Gastrocnemius medialis (tissue), 4 donors: ENCODE data around the gene RACK1. TPM values are rescaled to one million over a fixed set of nuclear protein-coding genes. Genes with fewer than 3 reads are reported as not detected.
A peak's percentile ranks its signal among the peaks of the same experiment; 100 is the strongest.

Experiments used
- ATAC-seq, 2 donors: fragments of 150-250 bp; one replicate each; pipeline ENCODE4 v1.9.1; 2016
- DNase-seq, 2 donors: peaks; one replicate each; pipeline ENCODE4 v3.0.0-alpha.2; 2019
- H3K27ac ChIP-seq, 4 donors: fragments of 200-600 bp; sonication (generic); 1 replicate in 1 of 4; 2 replicates in 3 of 4; pipeline ENCODE4 v1.5.1; 2016 to 2018; ENCODE audit warnings: mild to moderate bottlenecking in 2 of 4, moderate library complexity in 1 of 4
- H3K27me3 ChIP-seq, 3 donors: fragments of 200-600 bp; sonication (generic) in 2 of 3; 1 replicate in 1 of 3; 2 replicates in 2 of 3; pipeline versions ENCODE4 v1.5.1 to v1.6.0; 2016 to 2019; ENCODE audit warnings: mild to moderate bottlenecking in 1 of 3, moderate library complexity in 1 of 3
- H3K36me3 ChIP-seq, 2 donors: fragments of 200-600 bp; sonication (generic) in 1 of 2; one replicate each; pipeline ENCODE4 v1.5.1; 2017 to 2018
- H3K4me1 ChIP-seq, 2 donors: fragments of 200-600 bp; sonication (generic) in 1 of 2; one replicate each; pipeline ENCODE4 v1.5.1; 2016 to 2017; ENCODE audit warnings: mild to moderate bottlenecking in 2 of 2
- H3K4me3 ChIP-seq, 4 donors: fragments of 200-600 bp; sonication (generic) in 3 of 4; 1 replicate in 1 of 4; 2 replicates in 3 of 4; pipeline ENCODE4 v1.5.1; 2016 to 2019; ENCODE audit warnings: mild to moderate bottlenecking in 2 of 4
- H3K9me3 ChIP-seq, 3 donors: fragments of 200-600 bp; sonication (generic) in 2 of 3; 1 replicate in 1 of 3; 2 replicates in 2 of 3; pipeline ENCODE4 v1.5.1; 2016 to 2019
- POLR2A ChIP-seq, 2 donors: fragments of 450-650 bp; IDR thresholded peaks; one replicate each; pipeline ENCODE4 v1.6.1; 2017; ENCODE audit warnings: antibody characterized with exemption in 2 of 2, mild to moderate bottlenecking in 2 of 2, moderate library complexity in 2 of 2
- in situ Hi-C, 4 donors: fragments of 200-750 bp; cut with MboI; loops; one replicate each; pipeline versions ENCODE4 v1.15.0 to v1.8.0; 2017; ENCODE audit warnings: low sequenced_read_pairs in 4 of 4
- intact Hi-C: fragments of 100-400 bp; cut with DNase I; formaldehyde crosslinking; loops from one replicate; pipeline ENCODE4 v1.15.1; 2023; ENCODE audit warnings: low total_unique reads
- total RNA-seq, 4 donors: library from RNA; depleted of rRNA; stranded (reverse); fragments of >200 nt; gene quantifications; one replicate each; pipeline versions ENCODE4 v1.1.0 to v1.2.3, GENCODE V29; 2016
- TF ChIP-seq, protein P1 (sequence below), 5 experiments: fragments of 450-650 bp in 3 of 5; fragments of 200-600 bp in 2 of 5; sonication (generic) in 2 of 5; IDR thresholded peaks in 4 of 5; conservative IDR thresholded peaks in 1 of 5; 1 replicate in 4 of 5; 2 replicates in 1 of 5; pipeline ENCODE4 v1.5.1; 2016 to 2019; ENCODE audit warnings: antibody characterized with exemption in 5 of 5, mild to moderate bottlenecking in 3 of 5, moderate library complexity in 3 of 5

RACK1 gene
- total RNA-seq, 4 donors from 2014 or later, result 1,697 to 2,187 (median 1,957) TPM

DNA sequence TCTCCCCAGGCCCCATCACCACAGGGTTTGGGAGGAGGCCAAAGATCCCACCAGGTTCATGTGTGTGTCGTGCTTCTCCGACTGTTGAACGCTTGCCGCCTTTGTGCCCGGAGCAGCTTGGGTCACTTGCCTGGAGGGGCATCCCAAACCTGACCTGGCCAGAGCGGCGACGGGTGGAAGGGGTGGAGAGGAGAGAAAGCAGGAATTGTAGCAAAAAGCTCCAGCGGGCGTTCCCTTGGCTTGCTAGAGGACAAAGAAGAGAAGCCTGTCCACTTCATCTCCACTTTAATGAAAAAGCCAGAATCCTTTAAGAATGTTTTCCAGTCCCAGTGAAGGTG lies 23.6 kb downstream of the RACK1 start:
- ATAC-seq (no peak), DNase-seq (no peak)
- Histone ChIP-seq H3K9me3 (no peaks in the 10 kb centered on the region), H3K4me1 (peaks cover 11 to 21% of the 10 kb centered on the region in 2 donors), H3K27ac (no peak overlapping the region), H3K27me3 (no peaks in the 10 kb centered on the region), H3K4me3 (no peak overlapping the region), H3K36me3 (no peaks in the 10 kb centered on the region)
- TF ChIP-seq POLR2A (IDR thresholded peaks at IDR 0.05), result no peak
- TF ChIP-seq, protein P1, sequence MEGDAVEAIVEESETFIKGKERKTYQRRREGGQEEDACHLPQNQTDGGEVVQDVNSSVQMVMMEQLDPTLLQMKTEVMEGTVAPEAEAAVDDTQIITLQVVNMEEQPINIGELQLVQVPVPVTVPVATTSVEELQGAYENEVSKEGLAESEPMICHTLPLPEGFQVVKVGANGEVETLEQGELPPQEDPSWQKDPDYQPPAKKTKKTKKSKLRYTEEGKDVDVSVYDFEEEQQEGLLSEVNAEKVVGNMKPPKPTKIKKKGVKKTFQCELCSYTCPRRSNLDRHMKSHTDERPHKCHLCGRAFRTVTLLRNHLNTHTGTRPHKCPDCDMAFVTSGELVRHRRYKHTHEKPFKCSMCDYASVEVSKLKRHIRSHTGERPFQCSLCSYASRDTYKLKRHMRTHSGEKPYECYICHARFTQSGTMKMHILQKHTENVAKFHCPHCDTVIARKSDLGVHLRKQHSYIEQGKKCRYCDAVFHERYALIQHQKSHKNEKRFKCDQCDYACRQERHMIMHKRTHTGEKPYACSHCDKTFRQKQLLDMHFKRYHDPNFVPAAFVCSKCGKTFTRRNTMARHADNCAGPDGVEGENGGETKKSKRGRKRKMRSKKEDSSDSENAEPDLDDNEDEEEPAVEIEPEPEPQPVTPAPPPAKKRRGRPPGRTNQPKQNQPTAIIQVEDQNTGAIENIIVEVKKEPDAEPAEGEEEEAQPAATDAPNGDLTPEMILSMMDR (IDR thresholded peaks at IDR 0.05 in 4 of 5, conservative IDR thresholded peaks at IDR 0.05 in 1 of 5), result no peak
- in situ Hi-C loops (no loop called here), intact Hi-C loops (no loop called here)

DNA sequence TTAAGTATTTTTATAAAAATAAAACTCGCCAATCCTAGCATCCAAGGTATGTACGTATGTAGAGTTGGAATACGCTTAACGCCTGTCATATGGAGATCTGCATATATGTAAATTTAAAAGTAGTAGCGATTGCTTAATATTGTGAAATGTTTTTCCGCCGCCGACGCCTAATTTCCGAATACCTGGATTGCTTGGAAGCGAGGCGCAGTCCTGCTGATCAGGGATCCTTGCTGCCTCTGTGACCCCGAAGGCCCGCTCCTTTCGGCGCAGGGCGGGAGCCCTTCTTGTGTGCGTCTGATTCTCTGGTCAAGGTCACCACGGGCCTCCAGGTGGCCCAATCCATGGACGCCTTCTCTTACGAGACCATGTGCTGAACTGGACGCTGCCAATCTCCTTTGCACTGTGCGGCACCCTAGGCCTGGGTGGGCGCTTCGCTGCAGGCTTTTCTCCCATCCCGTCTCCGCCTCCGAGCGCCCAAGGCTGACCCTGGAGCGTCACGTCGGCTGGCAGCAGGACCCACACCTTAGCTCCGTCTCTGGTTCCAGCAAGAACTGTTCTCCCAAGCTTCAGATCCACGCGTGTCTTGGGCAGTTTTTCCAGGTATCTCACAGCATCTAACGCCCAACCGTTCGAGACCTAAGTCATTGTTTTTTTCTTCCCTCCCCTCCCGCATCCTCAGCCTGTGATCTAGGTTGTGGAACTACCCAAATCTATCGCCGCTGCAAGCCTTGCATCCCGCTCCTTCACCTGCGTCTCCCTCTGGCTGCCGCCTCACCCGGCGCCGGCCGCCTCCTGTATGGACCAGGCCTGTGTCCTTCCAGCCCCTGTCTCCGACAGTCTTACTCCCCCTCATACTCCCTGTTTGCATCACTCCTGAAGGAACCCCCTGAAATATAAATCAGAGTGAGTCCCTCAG lies 24.2 kb downstream of the RACK1 start:
- intact Hi-C loops, result no loop called here
- in situ Hi-C loops, result no loop called here

DNA sequence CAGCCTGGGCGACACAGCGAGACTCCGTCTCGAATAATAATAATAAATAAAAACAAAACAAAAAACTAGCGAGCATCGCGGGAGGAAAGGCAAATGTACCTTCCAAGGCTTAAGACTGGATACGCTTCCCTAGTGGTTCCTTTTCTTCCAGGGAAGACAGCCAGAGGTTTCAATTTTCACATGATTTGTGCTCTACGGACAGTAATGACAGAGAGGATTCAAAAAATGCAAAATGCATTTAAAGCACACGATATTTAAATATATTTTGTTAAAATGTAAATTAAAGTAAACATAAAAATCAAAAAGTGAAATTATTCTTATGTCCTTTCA lies 24.9 kb downstream of the RACK1 start:
- in situ Hi-C loops, result no loop called here
- intact Hi-C loops, result no loop called here
- no peaks in the 10 kb centered on the region for H3K36me3 ChIP-seq
- DNase-seq, result no peak
- no peaks in the 10 kb centered on the region for H3K9me3 ChIP-seq
- H3K27ac ChIP-seq, result peak overlapping the region; percentile 68 to 79 (median 76)
- H3K4me3 ChIP-seq, result peak overlapping the region; percentile 24 to 60 (median 56)
- no peaks in the 10 kb centered on the region for H3K27me3 ChIP-seq
- peaks cover 7 to 14% of the 10 kb centered on the region in 2 donors for H3K4me1 ChIP-seq
- TF ChIP-seq, protein P1 (IDR thresholded peaks at IDR 0.05 in 4 of 5, conservative IDR thresholded peaks at IDR 0.05 in 1 of 5), result no peak
- TF ChIP-seq POLR2A (IDR thresholded peaks at IDR 0.05), result no peak
- ATAC-seq, result no peak

More for the DNA sequence above, 24.2 kb downstream of the RACK1 start:
- H3K27ac ChIP-seq, result no peak overlapping the region
- DNase-seq (no peak), ATAC-seq (no peak)
- peaks cover 7 to 19% of the 10 kb centered on the region in 2 donors for H3K4me1 ChIP-seq
- H3K9me3 ChIP-seq, result no peaks in the 10 kb centered on the region
- no peaks in the 10 kb centered on the region for H3K27me3 ChIP-seq
- TF ChIP-seq, protein P1 (IDR thresholded peaks at IDR 0.05 in 4 of 5, conservative IDR thresholded peaks at IDR 0.05 in 1 of 5), result no peak
- TF ChIP-seq POLR2A (IDR thresholded peaks at IDR 0.05), result no peak
- H3K4me3 ChIP-seq, result no peak overlapping the region
- H3K36me3 ChIP-seq, result no peaks in the 10 kb centered on the region

DNA sequence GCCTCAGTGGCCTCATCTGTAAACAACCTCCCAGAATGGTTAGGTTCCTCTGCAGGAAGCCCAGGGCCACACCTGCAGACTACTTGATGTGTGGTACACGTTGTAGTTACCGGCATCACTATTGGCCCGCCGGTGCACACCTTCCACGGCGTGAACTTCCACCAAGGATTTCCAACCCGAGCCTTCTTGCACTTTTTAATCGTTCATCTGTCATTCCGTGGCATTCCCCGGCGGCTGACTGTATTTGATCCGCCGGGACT lies 26.0 kb downstream of the RACK1 start:
- no peak for DNase-seq
- TF ChIP-seq, protein P1 (IDR thresholded peaks at IDR 0.05 in 4 of 5, conservative IDR thresholded peaks at IDR 0.05 in 1 of 5), result no peak
- no peak for TF ChIP-seq POLR2A (IDR thresholded peaks at IDR 0.05)
- peak overlapping the region; percentile 54 to 60 (median 58) for H3K4me3 ChIP-seq
- H3K36me3 ChIP-seq, result no peaks in the 10 kb centered on the region
- ATAC-seq, result peak in 1 of 2 donors; percentile 7
- intact Hi-C loops, result loop anchor here (1.0 kb wide), 1 partner anchor 11 kb away; no protein-coding TSS in a partner anchor
- in situ Hi-C loops, result no loop called here
- peaks cover 17 to 23% of the 10 kb centered on the region in 2 donors for H3K4me1 ChIP-seq
- H3K27ac ChIP-seq, result peak overlapping the region; percentile 65 to 79 (median 76)
- no peaks in the 10 kb centered on the region for H3K27me3 ChIP-seq
- H3K9me3 ChIP-seq, result no peaks in the 10 kb centered on the region
